Pulmonary artery endothelial cell (primary cell): Measurements from ENCODE around the gene POLR1C. TPM values are rescaled to one million over a fixed set of nuclear protein-coding genes. Genes with fewer than 3 reads are reported as not detected.
"Not testable (repeated sequence)": the region's sequence is repeated elsewhere in the genome, so short reads cannot be mapped to it uniquely, and the experiment has no call there.

Experiments
- DNase-seq: peaks from one replicate; pipeline ENCODE4 v3.0.0-alpha.2; 2011; ENCODE audit warnings: low read depth, low spot score
- total RNA-seq: library from RNA; depleted of rRNA; stranded (reverse); fragments of >200 nt; gene quantifications from 2 replicates; pipeline ENCODE4 v1.2.3, GENCODE V29; 2014

POLR1C gene
- 45.7 and 47.5 TPM in 2 replicates for total RNA-seq

GRCh38 chr6:43516697-43517504 is at the start of gene POLR1C, which contains the start of gene YIPF3:
Gene POLR1C (plus strand): TSS chr6:43517089. CDS start chr6:43517110, 21 bp downstream.
Gene YIPF3 (minus strand): TSS chr6:43516926. CDS start chr6:43516807, 119 bp downstream.
- DNase-seq: peak; percentile 90

- not testable (repeated sequence) for DNase-seq
Observed at GRCh38 chr6:43467265-43467664, 49.6 kb upstream of the POLR1C start.

GRCh38 chr6:43467752-43468151 is 49.1 kb upstream of the POLR1C start:
- no peak for DNase-seq

- no peak for DNase-seq
Observed at GRCh38 chr6:43468240-43468639, 48.6 kb upstream of the POLR1C start.

GRCh38 chr6:43468748-43469681 is 47.9 kb upstream of the POLR1C start:
- DNase-seq: no peak

GRCh38 chr6:43469947-43470346 is 46.9 kb upstream of the POLR1C start:
- DNase-seq: no peak

- DNase-seq: no peak
Observed at GRCh38 chr6:43471399-43471798, 45.5 kb upstream of the POLR1C start.

- DNase-seq: no peak
Observed at GRCh38 chr6:43472515-43472914, 44.4 kb upstream of the POLR1C start.

GRCh38 chr6:43475516-43475915 is 41.4 kb upstream of the POLR1C start:
- no peak for DNase-seq

GRCh38 chr6:43476746-43477145 is 40.1 kb upstream of the POLR1C start:
- DNase-seq: no peak

GRCh38 chr6:43477235-43478007 is 39.5 kb upstream of the POLR1C start, which contains the start of gene TJAP1:
Gene TJAP1 (plus strand): TSS chr6:43477570. CDS start chr6:43499002, 21,432 bp downstream.
- DNase-seq: peak; percentile 59

- no peak for DNase-seq
Observed at GRCh38 chr6:43478008-43478372, 38.9 kb upstream of the POLR1C start.

- no peak for DNase-seq
Observed at GRCh38 chr6:43481075-43481474, 35.8 kb upstream of the POLR1C start.

GRCh38 chr6:43481591-43482236 is 35.2 kb upstream of the POLR1C start:
- no peak for DNase-seq

GRCh38 chr6:43488667-43489276 is 28.1 kb upstream of the POLR1C start:
- DNase-seq: no peak

- DNase-seq: no peak
Observed at GRCh38 chr6:43489277-43490072, 27.4 kb upstream of the POLR1C start.

- DNase-seq: no peak
Observed at GRCh38 chr6:43490523-43490939, 26.4 kb upstream of the POLR1C start.

GRCh38 chr6:43491750-43492661 is 24.9 kb upstream of the POLR1C start:
- no peak for DNase-seq
